SKM-1 (cell line): ENCODE measurements around the gene HPGD.
"Not testable (repeated sequence)": the region's sequence is repeated elsewhere in the genome, so short reads cannot be mapped to it uniquely, and the experiment has no call there.

Source experiments
- DNase-seq: peaks from one replicate; lab custom pipeline; 2025; ENCODE audit not compliant: unreplicated experiment; lab: John Stamatoyannopoulos, UW

Gene HPGD

DNA sequence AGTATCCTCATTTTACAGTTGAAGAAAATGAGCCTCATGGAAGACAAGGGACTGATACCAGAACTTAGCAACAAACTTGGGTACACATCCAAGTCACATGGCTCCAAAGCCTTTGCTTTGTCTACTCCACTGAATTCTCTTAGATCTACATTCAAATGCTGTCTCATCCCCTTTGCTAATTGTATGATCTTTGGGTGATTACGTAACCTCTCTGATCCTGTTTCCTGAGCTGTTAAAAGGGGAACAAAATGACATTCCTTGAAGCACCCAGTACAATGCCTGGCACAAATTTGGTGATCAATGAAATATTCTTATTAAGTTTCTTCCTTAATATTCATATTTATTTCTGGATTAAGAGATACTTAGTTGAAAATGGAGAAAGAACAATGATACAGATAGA, 5.9 kb upstream of the HPGD start:
- DNase-seq: no peak

GRCh38 chr4:174526731-174527130, 4.4 kb upstream of the HPGD start:
- no peak for DNase-seq

GRCh38 chr4:174524242-174524641, 2.0 kb upstream of the HPGD start:
- DNase-seq: no peak

DNA sequence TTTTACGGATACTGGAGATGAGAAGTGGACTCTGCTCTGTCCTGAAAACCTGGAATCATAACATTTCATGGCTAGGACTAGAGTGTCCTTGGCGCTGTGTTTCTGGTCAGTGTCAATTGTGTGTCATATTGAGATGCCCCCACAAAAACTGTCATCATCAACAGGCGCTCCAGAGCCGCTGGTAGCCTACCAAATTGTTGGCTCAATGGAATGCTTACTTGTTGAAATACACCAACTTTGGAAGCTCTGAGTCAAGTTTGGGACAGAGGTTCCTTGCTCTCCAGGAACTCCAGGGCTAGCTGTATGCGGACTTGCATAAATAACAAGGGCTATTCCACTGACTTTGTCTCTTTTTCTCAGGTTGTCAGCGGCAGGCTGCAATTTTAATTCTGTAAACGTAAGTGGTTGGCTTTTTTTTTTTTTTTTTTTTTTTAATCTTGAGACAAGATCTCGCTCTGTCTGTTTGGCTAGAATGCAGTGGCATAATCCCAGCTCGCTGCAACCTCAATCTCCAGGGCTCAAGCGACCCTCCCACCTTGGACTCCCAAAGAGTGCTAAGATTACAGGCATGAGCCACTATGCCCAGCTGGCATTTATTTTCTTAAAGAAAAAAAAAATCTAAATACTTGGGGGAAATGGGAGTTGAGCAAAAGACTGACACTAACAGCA, 871 bp upstream of the HPGD start:
- no peak for DNase-seq

GRCh38 chr4:174521800-174522182, 497 bp downstream of the HPGD start:
- DNase-seq: no peak

DNA sequence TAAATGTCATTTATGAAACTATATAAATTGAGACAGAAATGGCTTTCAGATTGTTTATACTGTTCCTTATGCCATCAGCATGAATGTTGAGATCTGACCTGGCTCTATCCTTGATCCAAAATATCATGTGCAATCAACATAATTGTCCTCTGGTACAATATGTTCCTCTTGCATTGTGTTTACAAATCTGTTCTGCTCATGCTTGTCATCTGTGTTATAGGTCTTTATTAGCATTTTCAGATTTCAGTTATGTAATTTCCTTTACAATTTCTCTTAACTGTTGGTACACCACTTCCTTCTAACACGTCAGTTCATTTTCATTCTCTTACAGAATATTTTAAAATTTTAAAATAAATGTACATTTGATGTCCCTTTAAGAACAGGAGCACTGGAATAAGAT, 1.6 kb downstream of the HPGD start:
- no peak for DNase-seq

GRCh38 chr4:174517502-174518445, 4.5 kb downstream of the HPGD start:
- DNase-seq: no peak

GRCh38 chr4:174516794-174517193, 5.5 kb downstream of the HPGD start:
- DNase-seq: no peak

DNA sequence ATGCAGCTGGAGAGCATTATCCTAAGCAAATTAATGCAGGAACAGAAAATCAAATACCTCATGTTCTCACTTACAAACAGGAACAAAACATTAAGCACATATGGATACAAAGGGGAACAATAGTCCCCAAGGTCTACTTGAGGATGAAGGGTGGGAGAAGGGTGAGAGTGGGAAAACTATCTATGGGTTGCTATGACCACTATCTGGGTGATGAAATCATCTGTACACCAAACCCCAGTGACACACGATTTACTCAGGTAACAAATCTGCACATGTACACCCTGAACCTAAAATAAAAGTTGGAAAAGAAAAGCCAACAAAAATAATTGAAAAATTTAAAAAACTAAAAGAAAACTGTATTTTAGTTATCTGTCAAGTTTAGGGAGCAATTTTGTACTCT, 5.9 kb downstream of the HPGD start:
- no peak for DNase-seq

GRCh38 chr4:174512745-174513144, 9.5 kb downstream of the HPGD start:
- DNase-seq: no peak

DNA sequence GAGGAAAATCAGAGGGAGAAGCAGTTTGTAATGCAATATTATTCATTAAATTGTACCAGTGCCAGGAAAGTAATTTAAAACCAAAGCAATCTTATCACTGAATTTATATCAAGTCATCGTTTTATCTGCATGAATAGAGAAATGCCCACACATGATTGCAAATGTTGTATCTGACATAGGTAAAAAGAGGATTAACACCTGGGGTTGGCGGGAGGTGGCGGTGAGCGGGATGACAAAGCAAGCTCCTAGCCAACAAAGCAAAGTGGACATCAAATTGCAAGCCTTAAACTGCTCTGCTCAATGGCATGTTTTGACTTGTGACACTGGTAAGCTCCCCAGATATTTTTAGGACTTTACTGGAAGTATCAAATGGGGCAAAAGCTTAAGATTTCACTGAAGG, 16.4 kb downstream of the HPGD start:
- no peak for DNase-seq

- DNase-seq: no peak
Observed at GRCh38 chr4:174505007-174505406, 17.3 kb downstream of the HPGD start.

DNA sequence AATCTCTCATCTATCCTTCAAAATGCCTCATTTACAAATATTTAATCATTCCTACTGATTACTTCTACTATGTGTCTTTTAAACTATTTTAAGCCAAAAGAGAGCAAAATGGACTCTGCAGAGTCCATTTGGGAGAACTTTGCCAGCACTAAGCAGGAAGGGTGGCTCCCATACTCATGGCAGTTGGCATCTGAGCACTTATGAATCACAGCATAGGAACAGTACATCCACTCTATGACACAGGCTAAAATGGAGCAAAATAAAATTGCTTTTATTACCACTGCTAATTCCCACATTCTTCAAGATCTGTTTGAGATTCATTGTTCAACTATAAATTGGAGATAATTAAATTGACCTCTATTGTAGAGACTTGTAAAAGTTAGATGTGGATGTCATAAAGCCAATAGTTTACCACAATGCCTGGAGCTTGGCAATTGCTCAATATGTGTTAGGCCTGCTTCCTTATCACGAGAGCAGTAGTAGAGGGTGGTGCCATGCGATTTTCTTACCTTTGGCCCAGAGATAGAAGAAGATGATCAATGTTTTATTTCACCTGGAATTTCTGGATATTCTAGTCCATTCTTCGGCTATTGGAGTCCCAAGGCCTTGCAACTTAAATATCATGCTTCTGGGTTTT, 19.1 kb downstream of the HPGD start:
- no peak for DNase-seq

- DNase-seq: no peak
Observed at GRCh38 chr4:174496631-174497432, 25.5 kb downstream of the HPGD start.

DNA sequence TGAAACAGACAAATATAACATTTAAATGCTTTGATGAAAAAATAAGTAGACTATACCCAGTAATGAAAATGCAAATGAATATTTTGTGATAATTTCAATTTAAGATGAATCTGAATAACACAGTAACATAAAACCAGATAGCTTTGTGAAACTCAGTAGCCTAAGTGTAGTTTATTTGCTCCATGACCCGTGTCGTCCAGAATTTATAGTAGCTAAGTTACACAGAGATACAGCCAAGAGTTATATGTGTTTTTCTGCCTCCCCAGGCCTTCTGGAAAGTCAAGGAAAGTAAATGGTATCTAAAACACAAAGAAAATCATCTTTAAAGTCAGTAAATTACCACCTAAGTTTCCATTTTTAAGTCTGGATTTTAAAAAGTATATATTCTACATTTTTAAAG, 26.7 kb downstream of the HPGD start:
- DNase-seq: no peak

DNA sequence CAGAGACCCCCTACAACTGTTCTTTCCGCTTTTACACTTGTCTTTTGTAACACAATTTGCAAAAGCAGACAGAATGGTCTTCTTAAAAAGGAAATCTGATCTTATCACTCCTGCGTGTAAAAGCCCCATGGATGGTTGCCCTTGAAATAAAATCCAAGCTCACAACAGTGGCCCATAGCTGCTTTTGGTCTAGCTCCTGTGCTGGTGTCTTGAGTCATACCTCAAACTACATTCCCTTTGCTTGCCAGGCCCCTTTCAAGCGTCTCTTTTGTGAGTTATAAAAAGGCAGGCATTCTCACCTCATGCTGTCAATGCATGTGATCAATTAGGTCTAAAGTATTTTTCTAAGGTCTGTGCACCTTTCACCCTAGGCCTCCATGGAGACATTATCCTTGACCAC, 27.6 kb downstream of the HPGD start:
- no peak for DNase-seq

GRCh38 chr4:174494146-174494545, 28.1 kb downstream of the HPGD start:
- DNase-seq: no peak

DNA sequence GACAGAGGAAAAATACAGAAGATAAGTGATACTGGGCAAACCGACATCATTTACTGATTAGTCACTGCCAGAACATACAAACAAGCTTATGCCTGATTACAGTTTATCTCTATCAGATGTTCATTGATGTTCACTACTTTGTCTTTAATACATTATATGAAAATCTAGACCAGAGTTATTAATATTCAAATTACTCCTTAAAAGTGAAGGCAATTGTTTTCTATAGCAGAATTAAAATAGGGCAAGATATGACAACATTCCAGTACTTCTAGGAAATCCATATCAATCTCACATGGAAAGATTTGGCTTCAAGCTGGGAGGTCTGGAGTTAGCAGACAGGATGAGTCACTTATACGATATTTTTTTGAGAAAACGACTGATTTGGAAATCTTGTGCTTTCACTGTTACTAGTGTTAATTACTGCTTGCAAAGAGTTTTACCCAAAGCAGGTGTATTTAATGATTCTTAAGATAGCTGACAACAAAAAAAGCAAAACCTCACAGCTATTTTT, 31.8 kb downstream of the HPGD start:
- no peak for DNase-seq

- not testable (repeated sequence) for DNase-seq
Observed at GRCh38 chr4:174488368-174488767, 33.9 kb downstream of the HPGD start.

DNA sequence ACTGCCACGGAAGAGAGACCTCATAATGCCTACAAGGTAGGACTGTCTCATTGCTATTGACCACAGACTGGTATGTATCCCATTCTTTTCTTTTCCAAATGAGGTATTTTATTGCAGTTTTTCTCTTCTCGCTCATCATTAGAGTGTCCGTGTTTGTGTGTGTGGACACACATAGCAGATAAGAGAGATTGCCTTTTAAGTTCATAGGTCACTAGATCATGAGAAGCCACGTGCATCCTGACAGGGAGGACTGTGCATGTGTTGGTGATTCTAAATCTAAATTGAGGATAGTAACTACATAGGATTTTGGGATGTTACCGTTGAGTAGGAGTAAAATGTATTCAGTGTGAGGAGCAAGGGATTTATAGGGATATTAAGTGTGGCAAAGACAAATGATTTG, 37.3 kb downstream of the HPGD start:
- no peak for DNase-seq

DNA sequence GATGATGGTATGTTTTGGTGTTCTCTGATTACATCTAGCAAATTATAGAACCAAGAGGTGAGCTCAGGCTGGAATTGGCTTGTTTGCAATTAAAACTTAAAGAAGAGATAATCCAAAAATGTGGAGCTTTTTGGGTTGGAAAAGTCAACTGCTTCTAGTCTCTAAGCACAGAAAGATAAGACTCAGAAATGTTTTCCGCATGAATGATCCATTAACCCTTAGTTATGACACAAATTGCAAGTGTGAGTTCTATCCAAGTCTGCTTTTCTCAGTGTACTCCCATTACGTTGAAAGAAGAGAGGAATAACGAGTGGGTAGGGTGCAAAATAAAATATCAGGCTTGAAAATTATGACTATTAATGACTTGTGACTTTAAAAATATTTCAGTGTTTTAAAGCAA, 38.5 kb downstream of the HPGD start:
- no peak for DNase-seq
